C4-2B (cell line): ENCODE measurements around the gene NLK.
"Not testable (repeated sequence)": the region's sequence is repeated elsewhere in the genome, so short reads cannot be mapped to it uniquely, and the experiment has no call there.

Source experiments
- H3K27ac ChIP-seq: fragments of 450-650 bp; 2 replicates; pipeline ENCODE4 v1.5.1; 2017
- CTCF ChIP-seq: fragments of 450-650 bp; conservative IDR thresholded peaks from 2 replicates; pipeline ENCODE4 v1.5.1; 2017; ENCODE audit warnings: mild to moderate bottlenecking
- ZFX ChIP-seq: fragments of 450-650 bp; IDR thresholded peaks from 2 replicates; pipeline ENCODE4 v1.6.1; 2017

Gene NLK

GRCh38 chr17:27997522-27997921 lies 45.0 kb upstream of the NLK start:
- TF ChIP-seq CTCF: no peak
- no peak for TF ChIP-seq ZFX
- no peak overlapping the region for H3K27ac ChIP-seq

GRCh38 chr17:28001149-28001548 lies 41.3 kb upstream of the NLK start:
- H3K27ac ChIP-seq: no peak overlapping the region
- TF ChIP-seq ZFX (no peak), CTCF (no peak)

DNA sequence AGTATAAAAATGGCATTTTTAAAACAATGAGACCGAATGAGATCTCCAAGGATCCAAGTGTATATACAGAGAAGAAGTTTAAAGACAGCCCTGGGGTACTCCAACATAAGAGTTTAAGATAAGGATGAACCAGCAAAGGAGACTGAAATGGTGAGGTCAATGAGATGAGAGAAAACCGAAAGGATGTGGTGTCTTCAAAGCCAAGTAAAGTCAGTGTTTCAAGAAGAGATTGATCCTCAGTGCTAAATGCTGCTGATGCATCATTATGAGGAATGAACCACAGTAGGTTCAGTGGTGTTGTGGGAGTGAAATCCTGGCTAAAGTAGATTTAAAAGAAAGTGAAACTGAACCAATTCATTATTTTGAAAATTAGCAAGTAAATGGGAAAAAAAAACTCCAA lies 38.1 kb upstream of the NLK start:
- no peak for TF ChIP-seq CTCF
- TF ChIP-seq ZFX: no peak
- H3K27ac ChIP-seq: no peak overlapping the region

GRCh38 chr17:28007925-28008324 lies 34.6 kb upstream of the NLK start:
- H3K27ac ChIP-seq: not testable (repeated sequence)

DNA sequence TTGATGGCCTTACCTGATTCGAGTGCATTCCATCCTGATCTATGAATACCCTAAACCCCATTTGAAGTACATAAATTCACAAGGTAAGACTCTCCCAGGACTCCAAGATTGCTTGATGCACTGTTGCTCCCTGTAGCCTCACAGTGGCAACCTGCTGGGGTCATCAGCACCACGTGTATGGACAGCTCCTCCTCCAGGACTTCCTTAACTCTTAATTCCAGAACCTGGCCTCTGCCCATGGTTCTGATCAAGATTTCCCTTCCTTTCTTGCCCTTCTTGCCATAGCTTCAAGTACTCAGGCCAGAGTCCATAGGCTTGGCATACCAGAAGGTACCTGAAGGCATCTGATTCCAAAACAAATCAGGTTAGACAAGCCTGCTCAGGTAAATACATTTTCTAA lies 34.0 kb upstream of the NLK start:
- H3K27ac ChIP-seq: no peak overlapping the region
- no peak; the same call in 1 of the 2 replicates for TF ChIP-seq CTCF
- TF ChIP-seq ZFX: no peak

DNA sequence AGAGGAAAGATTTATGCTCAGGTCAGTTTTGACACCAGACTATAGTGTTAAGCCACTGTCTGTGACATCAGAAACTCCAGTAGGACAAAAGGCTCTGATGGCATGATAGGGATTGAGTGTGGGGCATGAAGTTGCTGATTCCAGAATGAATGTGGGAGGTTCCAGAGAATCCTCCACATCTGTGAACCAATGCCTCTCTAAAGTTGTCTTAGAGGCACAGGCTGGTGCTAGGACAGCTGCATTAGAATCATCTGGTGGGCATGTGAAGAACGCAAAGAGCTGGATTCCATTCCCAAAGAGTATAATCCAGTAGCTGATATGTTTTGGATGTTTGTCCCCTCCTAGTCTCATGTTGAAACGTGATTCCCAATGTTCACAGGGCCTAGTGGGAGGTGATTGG lies 32.1 kb upstream of the NLK start:
- H3K27ac ChIP-seq: no peak overlapping the region
- TF ChIP-seq ZFX (no peak), CTCF (no peak)

GRCh38 chr17:28018439-28019070 lies 23.9 kb upstream of the NLK start:
- TF ChIP-seq CTCF: no peak
- TF ChIP-seq ZFX: no peak
- no peak overlapping the region for H3K27ac ChIP-seq

DNA sequence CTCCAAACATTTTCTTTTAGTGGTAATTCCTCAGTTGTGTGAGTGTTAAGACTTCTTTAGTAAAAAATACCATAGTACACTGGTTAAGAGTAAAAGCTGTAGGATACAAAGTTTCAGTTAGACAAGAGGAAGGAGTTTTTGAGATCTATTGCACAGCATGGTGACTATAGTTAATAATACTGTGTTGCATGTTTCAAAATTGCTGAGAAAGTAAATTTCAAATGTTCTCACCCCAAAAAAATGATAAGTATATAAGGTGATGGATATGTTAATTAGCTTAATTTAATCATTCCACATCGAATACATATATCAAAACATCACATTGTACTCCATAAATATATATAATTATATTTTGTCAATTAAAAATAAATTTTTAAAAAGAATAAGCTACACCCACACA lies 22.0 kb upstream of the NLK start:
- TF ChIP-seq CTCF: no peak
- TF ChIP-seq ZFX: no peak

More for the DNA sequence above, 22.0 kb upstream of the NLK start:
- H3K27ac ChIP-seq: no peak overlapping the region
